Caco-2 (cell line): ENCODE measurements around the gene FAM114A2. TPM values are rescaled to one million over a fixed set of nuclear protein-coding genes. Genes with fewer than 3 reads are reported as not detected.

ENCODE experiments used
- BruUV-seq: library from RNA; stranded (reverse); fragments of 400-500 nt; replicated peaks from 2 replicates; lab custom pipeline; 2021; lab: Mats Ljungman, UMichigan
- CTCF ChIA-PET: fragments of 300-600 bp; sonication (Branson Sonifier 250); formaldehyde crosslinking; loops from one replicate; lab custom pipeline; 2022; ENCODE audit warnings: antibody characterized with exemption; lab: Charles Lee
- POLR2A ChIA-PET: fragments of 300-600 bp; sonication (Branson Sonifier 250); formaldehyde crosslinking; loops from one replicate; lab custom pipeline; 2022; ENCODE audit warnings: antibody characterized with exemption; lab: Charles Lee
- DNase-seq, 2 experiments: peaks; one replicate each; pipeline versions ENCODE4 v3.0.0 to v3.0.0-alpha.2; 2020 to 2022
- H3K27me3 ChIP-seq: replicated peaks from 2 replicates; pipeline ENCODE4 v1.6.0; 2011; ENCODE audit warnings: low read length; ENCODE audit not compliant: control insufficient read depth, insufficient read depth
- H3K36me3 ChIP-seq: 2 replicates; pipeline ENCODE4 v1.5.1; 2011; ENCODE audit warnings: low read length; ENCODE audit not compliant: control insufficient read depth, insufficient read depth
- H3K4me1 ChIP-seq: fragments of 250-450 bp; sonication (Bioruptor Pico); 2 replicates; pipeline ENCODE4 v1.5.1; 2020; ENCODE audit warnings: mild to moderate bottlenecking
- H3K4me3 ChIP-seq: 2 replicates; pipeline ENCODE4 v1.5.1; 2011; ENCODE audit warnings: low read depth, mild to moderate bottlenecking, control low read depth, low read length
- H3K9me3 ChIP-seq: fragments of 250-450 bp; sonication (Bioruptor Pico); 2 replicates; pipeline ENCODE4 v1.5.1; 2020; ENCODE audit warnings: mild to moderate bottlenecking, moderate library complexity
- H3K27ac Mint-ChIP-seq: one replicate; pipeline ENCODE4 v1.8.0; 2022; ENCODE audit warnings: mixed read lengths; ENCODE audit not compliant: unreplicated experiment
- H3K27me3 Mint-ChIP-seq: one replicate; pipeline ENCODE4 v1.8.0; 2022; ENCODE audit warnings: mixed read lengths; ENCODE audit not compliant: insufficient read depth, unreplicated experiment
- H3K36me3 Mint-ChIP-seq: one replicate; pipeline ENCODE4 v1.8.0; 2022; ENCODE audit warnings: mild to moderate bottlenecking, mixed read lengths; ENCODE audit not compliant: insufficient read depth, unreplicated experiment
- H3K4me1 Mint-ChIP-seq: one replicate; pipeline ENCODE4 v1.8.0; 2022; ENCODE audit warnings: low read depth, mixed read lengths; ENCODE audit not compliant: unreplicated experiment
- H3K4me3 Mint-ChIP-seq: one replicate; pipeline ENCODE4 v1.8.0; 2022; ENCODE audit warnings: mild to moderate bottlenecking, moderate library complexity, mixed read lengths; ENCODE audit not compliant: unreplicated experiment
- H3K9me3 Mint-ChIP-seq: one replicate; pipeline ENCODE4 v1.8.0; 2022; ENCODE audit warnings: mixed read lengths; ENCODE audit not compliant: unreplicated experiment
- CTCF ChIP-seq, 2 experiments: fragments of 200-600 bp in 1 of 2; IDR thresholded peaks; 1 replicate in 1 of 2; 2 replicates in 1 of 2; pipeline versions ENCODE4 v1.5.1 to v1.8.0; 2011 to 2022; ENCODE audit warnings: antibody characterized with exemption in 1 of 2, control low read depth in 1 of 2, inconsistent platforms in 1 of 2, low read depth in 1 of 2, low read length in 1 of 2, mild to moderate bottlenecking in 1 of 2, moderate library complexity in 1 of 2; ENCODE audit not compliant: insufficient read depth in 1 of 2, severe bottlenecking in 1 of 2, unreplicated experiment in 1 of 2
- intact Hi-C: fragments of 100-400 bp; cut with micrococcal nuclease; formaldehyde crosslinking; loops from one replicate; pipeline ENCODE4 v1.10.0; 2022; ENCODE audit not compliant: unreplicated experiment
- total RNA-seq: library from RNA; stranded (reverse); gene quantifications from 2 replicates; pipeline ENCODE4 v1.2.3, GENCODE V29; 2022

Gene FAM114A2
- total RNA-seq, 1 experiment from 2014 or later: 15.6 TPM

DNA sequence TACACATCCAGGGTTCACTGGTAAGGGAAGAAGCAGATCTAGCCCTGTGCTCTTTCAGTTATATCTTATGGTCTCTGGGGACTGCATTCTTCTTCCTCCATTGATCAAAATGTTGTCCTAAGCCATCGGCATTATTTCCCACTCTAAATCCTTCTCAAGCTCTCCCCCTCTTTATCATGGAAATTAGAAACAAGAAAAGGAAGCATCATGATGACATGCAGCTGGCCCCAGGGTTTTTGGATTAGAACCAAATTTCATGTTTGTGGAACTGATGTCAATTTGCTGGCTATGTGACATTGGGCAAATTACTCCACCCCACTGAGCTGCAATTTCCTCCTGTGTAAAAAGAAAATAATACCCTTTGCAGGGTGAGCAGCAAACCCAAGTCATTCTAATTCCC is 39.6 kb upstream of the FAM114A2 start:
- Mint-ChIP-seq H3K27ac (no peak overlapping the region), H3K27me3 (no peaks in the 10 kb centered on the region), H3K9me3 (no peaks in the 10 kb centered on the region), H3K4me1 (no peaks in the 10 kb centered on the region), H3K36me3 (no peaks in the 10 kb centered on the region), H3K4me3 (no peak overlapping the region)
- TF ChIP-seq CTCF (IDR thresholded peaks at IDR 0.05; ENCODE audit: insufficient read depth in 1 of 2, low read depth in 1 of 2, low read length in 1 of 2, severe bottlenecking in 1 of 2, unreplicated experiment in 1 of 2): no peak
- Histone ChIP-seq H3K9me3 (no peaks in the 10 kb centered on the region), H3K4me3 (no peak overlapping the region), H3K4me1 (no peaks in the 10 kb centered on the region), H3K36me3 (no peaks in the 10 kb centered on the region), H3K27me3 (no peaks in the 10 kb centered on the region)
- POLR2A ChIA-PET: no interaction called here
- no TSS peak for BruUV-seq
- no peak for DNase-seq
- intact Hi-C loops: no loop called here
- CTCF ChIA-PET: no interaction called here

GRCh38 chr5:154077696-154078095 is 39.0 kb upstream of the FAM114A2 start:
- Mint-ChIP-seq H3K36me3 (no peaks in the 10 kb centered on the region), H3K27me3 (no peaks in the 10 kb centered on the region), H3K9me3 (no peaks in the 10 kb centered on the region), H3K4me3 (no peak overlapping the region), H3K4me1 (no peaks in the 10 kb centered on the region), H3K27ac (no peak overlapping the region)
- no TSS peak for BruUV-seq
- TF ChIP-seq CTCF (IDR thresholded peaks at IDR 0.05; ENCODE audit: insufficient read depth in 1 of 2, low read depth in 1 of 2, low read length in 1 of 2, severe bottlenecking in 1 of 2, unreplicated experiment in 1 of 2): no peak
- intact Hi-C loops: no loop called here
- CTCF ChIA-PET: no interaction called here
- no peak for DNase-seq
- H3K36me3 ChIP-seq: no peaks in the 10 kb centered on the region
- H3K9me3 ChIP-seq: no peaks in the 10 kb centered on the region
- H3K4me1 ChIP-seq: no peaks in the 10 kb centered on the region
- POLR2A ChIA-PET: no interaction called here
- no peak overlapping the region for H3K4me3 ChIP-seq
- no peaks in the 10 kb centered on the region for H3K27me3 ChIP-seq

- H3K27me3 ChIP-seq: no peaks in the 10 kb centered on the region
- H3K27ac Mint-ChIP-seq: no peak overlapping the region
- DNase-seq: no peak
- H3K9me3 Mint-ChIP-seq: no peaks in the 10 kb centered on the region
- no peak overlapping the region for H3K4me3 ChIP-seq
- no peak for TF ChIP-seq CTCF (IDR thresholded peaks at IDR 0.05; ENCODE audit: insufficient read depth in 1 of 2, low read depth in 1 of 2, low read length in 1 of 2, severe bottlenecking in 1 of 2, unreplicated experiment in 1 of 2)
- intact Hi-C loops: no loop called here
- peaks cover 7% of the 10 kb centered on the region for H3K4me1 Mint-ChIP-seq
- H3K36me3 Mint-ChIP-seq: no peaks in the 10 kb centered on the region
- no peak overlapping the region for H3K4me3 Mint-ChIP-seq
- peaks cover 5% of the 10 kb centered on the region for H3K27me3 Mint-ChIP-seq
- no peaks in the 10 kb centered on the region for H3K4me1 ChIP-seq
- CTCF ChIA-PET: interaction anchor here (0.9 kb wide), 1 partner anchor 121 kb away, joined by 3 read pairs; no protein-coding TSS in a partner anchor
- no peaks in the 10 kb centered on the region for H3K36me3 ChIP-seq
- no TSS peak for BruUV-seq
- POLR2A ChIA-PET: no interaction called here
- H3K9me3 ChIP-seq: no peaks in the 10 kb centered on the region
Measured at GRCh38 chr5:154076240-154076922, 37.7 kb upstream of the FAM114A2 start.
